ENCODE results near the gene MEPCE.

Gene MEPCE

GRCh38 chr7:100472121-100472851, 42.7 kb downstream of the MEPCE start:
- TF ChIP-seq KLF1 (tag by site-specific recombination; IDR thresholded peaks at IDR 0.05) (peak; percentile 97), ZNF26 (tag by site-specific recombination; IDR thresholded peaks at IDR 0.05) (no peak), ZNF184 (tag by site-specific recombination; IDR thresholded peaks at IDR 0.05) (no peak), KLF8 (tag by site-specific recombination; IDR thresholded peaks at IDR 0.05) (peak; percentile 57)
- CTCF ChIA-PET, result interaction anchor here (0.6 to 2.3 kb wide), 2 partner anchors 87 to 379 kb away, joined by 3 to 20 read pairs; no protein-coding TSS in a partner anchor

GRCh38 chr7:100472854-100473499, 43.3 kb downstream of the MEPCE start:
- peaks cover 9% of the 10 kb centered on the region for H3K4me1 ChIP-seq (ENCODE audit: control insufficient read depth, insufficient read depth, low read length)
- CTCF ChIA-PET, result interaction anchor here (0.6 to 2.3 kb wide), 3 partner anchors 86 to 380 kb away, joined by 3 to 20 read pairs (median 3); partner anchors contain the start of gene SLC12A9
- H3K9me3 ChIP-seq (ENCODE audit: control insufficient read depth, insufficient read depth, low read depth, low read length), result no peaks in the 10 kb centered on the region
- POLR2A ChIA-PET, result interaction anchor here (1.0 to 2.0 kb wide), 2 partner anchors 86 to 113 kb away, joined by 4 read pairs; partner anchors contain the start of genes FBXO24 and LRCH4
- 0 out of 2 replicates have a peak overlapping the region, but pooled peaks have one; percentile 9 for H3K27ac ChIP-seq (ENCODE audit: extremely low read depth, low read depth, low read length)
- H3K4me3 ChIP-seq (ENCODE audit: low read depth, low read length), result no peak overlapping the region
- H3K36me3 ChIP-seq (ENCODE audit: control insufficient read depth in 2 of 2, insufficient read depth in 1 of 2, low read length in 2 of 2), result peaks cover 7 to 28% of the 10 kb centered on the region in 2 experiments; a peak in 2 of 3 replicates
- no peak for TF ChIP-seq YY1 (tag by site-specific recombination; IDR thresholded peaks at IDR 0.05)
- no peak for TF ChIP-seq ZNF610 (tag by site-specific recombination; IDR thresholded peaks at IDR 0.05; ENCODE audit: borderline replicate concordance)
- no peak for TF ChIP-seq ZNF26 (tag by site-specific recombination; IDR thresholded peaks at IDR 0.05)
- no peak for TF ChIP-seq ZNF426 (tag by site-specific recombination; IDR thresholded peaks at IDR 0.05)
- TF ChIP-seq PATZ1 (tag by site-specific recombination; IDR thresholded peaks at IDR 0.05), result peak; percentile 77
- no peak for TF ChIP-seq PRDM4 (tag by site-specific recombination; IDR thresholded peaks at IDR 0.05)
- no peak for TF ChIP-seq ZSCAN16 (tag by site-specific recombination; IDR thresholded peaks at IDR 0.05)
- TF ChIP-seq ZNF701 (tag by site-specific recombination; IDR thresholded peaks at IDR 0.05), result no peak
- TF ChIP-seq ZNF398 (tag by site-specific recombination; IDR thresholded peaks at IDR 0.05), result 0 out of 2 replicates have a peak, but pooled peaks have one; percentile 10
- TF ChIP-seq ZNF549 (tag by site-specific recombination; IDR thresholded peaks at IDR 0.05), result no peak
- peak; percentile 76 for TF ChIP-seq ZFHX2 (tag by site-specific recombination; conservative IDR thresholded peaks at IDR 0.05)
- TF ChIP-seq IKZF3 (tag by site-specific recombination; IDR thresholded peaks at IDR 0.05), result 0 out of 2 replicates have a peak, but pooled peaks have one; percentile 40
- peak; percentile 75 for TF ChIP-seq SCRT2 (tag by site-specific recombination; IDR thresholded peaks at IDR 0.05)
- TF ChIP-seq TRIM28 (IDR thresholded peaks at IDR 0.05; ENCODE audit: borderline replicate concordance, low read length), result no peak
- TF ChIP-seq ZNF473 (tag by site-specific recombination; IDR thresholded peaks at IDR 0.05), result no peak
- TF ChIP-seq ZNF175 (tag by site-specific recombination; IDR thresholded peaks at IDR 0.05), result no peak
- TF ChIP-seq ZNF837 (tag by site-specific recombination; IDR thresholded peaks at IDR 0.05), result no peak
- TF ChIP-seq ZBTB17 (tag by site-specific recombination; IDR thresholded peaks at IDR 0.05), result peak; percentile 44; the same call in 1 of the 2 replicates
- TF ChIP-seq ZNF157 (tag by site-specific recombination; IDR thresholded peaks at IDR 0.05), result no peak
- TF ChIP-seq ZNF394 (tag by site-specific recombination; IDR thresholded peaks at IDR 0.05; ENCODE audit: borderline replicate concordance), result peak; percentile 50; the same call in 1 of the 2 replicates

More at GRCh38 chr7:100472121-100472851, 42.7 kb downstream of the MEPCE start:
- peaks cover 7 to 31% of the 10 kb centered on the region in 2 experiments; a peak in 2 of 3 replicates for H3K36me3 ChIP-seq (ENCODE audit: control insufficient read depth in 2 of 2, insufficient read depth in 1 of 2, low read length in 2 of 2)
- no peak overlapping the region for H3K4me3 ChIP-seq (ENCODE audit: low read depth, low read length)
- no peaks in the 10 kb centered on the region for H3K9me3 ChIP-seq (ENCODE audit: control insufficient read depth, insufficient read depth, low read depth, low read length)
- no peak overlapping the region for H3K27ac ChIP-seq (ENCODE audit: extremely low read depth, low read depth, low read length)
- peaks cover 9% of the 10 kb centered on the region for H3K4me1 ChIP-seq (ENCODE audit: control insufficient read depth, insufficient read depth, low read length)
- POLR2A ChIA-PET, result interaction anchor here (2.0 kb wide), 1 partner anchor 114 kb away, joined by 4 read pairs; the partner anchor contains the start of genes FBXO24 and LRCH4

Measured in HEK293 (cell line).